ENCODE results near the gene ABTB2. TPM values are rescaled to one million over a fixed set of nuclear protein-coding genes. Genes with fewer than 3 reads are reported as not detected.

The ABTB2 gene
- total and polyA plus RNA-seq, 12 donors: 2.5 to 19.1 (median 14.2) TPM

- peaks cover 6 to 50% (median 33%) of the 10 kb centered on the region in 9 donors for H3K4me1 ChIP-seq
- no peaks in the 10 kb centered on the region for H3K36me3 ChIP-seq
- no peaks in the 10 kb centered on the region for H3K27me3 ChIP-seq
- WGBS, 2 donors: 92 to 97% methylated on average over 3 of the region's 3 CpGs
- H3K27ac ChIP-seq: no peak overlapping the region
- no peak overlapping the region for H3K4me3 ChIP-seq
- no peak for ATAC-seq
- H3K9me3 ChIP-seq: no peaks in the 10 kb centered on the region
- intact Hi-C loops (cut with DNase I): no loop called here
- no peak for TF ChIP-seq CTCF (IDR thresholded peaks at IDR 0.05)
- DNase-seq: no peak
Measured at GRCh38 chr11:34331736-34332135, 26.1 kb downstream of the ABTB2 start.

- H3K36me3 ChIP-seq: no peaks in the 10 kb centered on the region
- peaks cover 7 to 54% (median 34%) of the 10 kb centered on the region in 9 donors for H3K4me1 ChIP-seq
Measured at GRCh38 chr11:34331329-34331728, 26.5 kb downstream of the ABTB2 start.

DNA sequence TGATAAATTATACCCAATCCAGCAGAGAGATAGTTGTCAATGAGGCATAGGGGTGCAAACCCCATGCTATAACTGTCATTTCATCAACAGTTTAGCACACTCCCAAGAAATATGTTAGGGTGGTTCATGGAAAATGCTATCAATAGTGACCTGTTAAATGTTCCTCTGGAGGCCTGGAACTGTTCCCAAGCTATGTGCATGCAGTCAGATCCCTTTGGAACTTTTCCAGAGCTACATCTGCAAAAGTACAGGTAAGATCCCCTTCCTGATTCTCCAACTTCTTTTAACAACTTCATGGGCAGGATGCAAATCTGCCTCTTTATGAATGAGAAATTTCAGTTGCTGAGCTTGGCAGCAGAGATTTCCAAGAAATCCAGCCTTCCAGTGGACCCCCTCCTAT is 27.2 kb downstream of the ABTB2 start:
- Histone ChIP-seq H3K4me1 (peaks cover 7 to 57% (median 34%) of the 10 kb centered on the region in 9 donors), H3K4me3 (no peak overlapping the region), H3K27ac (no peak overlapping the region), H3K9me3 (no peaks in the 10 kb centered on the region), H3K36me3 (no peaks in the 10 kb centered on the region), H3K27me3 (no peaks in the 10 kb centered on the region)
- DNase-seq: no peak
- intact Hi-C loops (cut with DNase I): no loop called here
- TF ChIP-seq CTCF (IDR thresholded peaks at IDR 0.05): no peak
- no peak for ATAC-seq

More at GRCh38 chr11:34331329-34331728, 26.5 kb downstream of the ABTB2 start:
- no peak for ATAC-seq
- intact Hi-C loops (cut with DNase I): no loop called here
- Histone ChIP-seq H3K27me3 (no peaks in the 10 kb centered on the region), H3K4me3 (no peak overlapping the region), H3K27ac (no peak overlapping the region), H3K9me3 (no peaks in the 10 kb centered on the region)
- TF ChIP-seq CTCF (IDR thresholded peaks at IDR 0.05): no peak
- no peak for DNase-seq
- 41 to 45% methylated on average over 2 of the region's 2 CpGs for WGBS, 2 donors

DNA sequence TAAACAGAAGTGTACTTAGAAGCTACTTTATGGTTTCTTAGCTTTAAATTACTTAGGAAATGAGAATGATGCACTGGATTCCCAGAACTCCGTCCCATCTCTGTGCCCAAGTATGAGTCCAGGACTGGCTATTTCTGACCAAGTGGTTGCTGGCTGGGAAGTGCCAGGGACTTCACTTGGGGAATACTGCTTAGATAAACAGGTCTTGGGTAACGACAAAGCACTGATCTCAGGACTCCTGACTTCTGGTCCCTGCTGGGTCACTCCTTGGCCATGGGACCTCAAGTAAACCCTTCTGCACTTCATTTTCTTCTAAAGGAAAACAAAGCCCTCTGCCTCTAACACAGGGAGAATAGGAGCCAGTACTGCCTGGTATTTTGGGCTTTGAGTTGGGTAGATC is 27.9 kb downstream of the ABTB2 start:
- Histone ChIP-seq H3K36me3 (no peaks in the 10 kb centered on the region), H3K9me3 (no peaks in the 10 kb centered on the region), H3K27ac (no peak overlapping the region), H3K4me1 (peaks cover 7 to 63% (median 34%) of the 10 kb centered on the region in 9 donors), H3K27me3 (no peaks in the 10 kb centered on the region), H3K4me3 (no peak overlapping the region)
- no peak for DNase-seq
- no peak for TF ChIP-seq CTCF (IDR thresholded peaks at IDR 0.05)
- intact Hi-C loops (cut with DNase I): loop anchor here in 1 of 10 donors (2.0 kb wide), 1 partner anchor 15 kb away; no protein-coding TSS in a partner anchor
- no peak for ATAC-seq
- WGBS, 2 donors: 45 to 52% methylated on average over 2 of the region's 2 CpGs
